ENCODE measurements around the gene RAB10. TPM values are rescaled to one million over a fixed set of nuclear protein-coding genes. Genes with fewer than 3 reads are reported as not detected.
"Not testable (repeated sequence)": the region's sequence is repeated elsewhere in the genome, so short reads cannot be mapped to it uniquely, and the experiment has no call there.

RAB10 gene
- total RNA-seq, 1 donor from 2014 or later: 115 TPM

DNA sequence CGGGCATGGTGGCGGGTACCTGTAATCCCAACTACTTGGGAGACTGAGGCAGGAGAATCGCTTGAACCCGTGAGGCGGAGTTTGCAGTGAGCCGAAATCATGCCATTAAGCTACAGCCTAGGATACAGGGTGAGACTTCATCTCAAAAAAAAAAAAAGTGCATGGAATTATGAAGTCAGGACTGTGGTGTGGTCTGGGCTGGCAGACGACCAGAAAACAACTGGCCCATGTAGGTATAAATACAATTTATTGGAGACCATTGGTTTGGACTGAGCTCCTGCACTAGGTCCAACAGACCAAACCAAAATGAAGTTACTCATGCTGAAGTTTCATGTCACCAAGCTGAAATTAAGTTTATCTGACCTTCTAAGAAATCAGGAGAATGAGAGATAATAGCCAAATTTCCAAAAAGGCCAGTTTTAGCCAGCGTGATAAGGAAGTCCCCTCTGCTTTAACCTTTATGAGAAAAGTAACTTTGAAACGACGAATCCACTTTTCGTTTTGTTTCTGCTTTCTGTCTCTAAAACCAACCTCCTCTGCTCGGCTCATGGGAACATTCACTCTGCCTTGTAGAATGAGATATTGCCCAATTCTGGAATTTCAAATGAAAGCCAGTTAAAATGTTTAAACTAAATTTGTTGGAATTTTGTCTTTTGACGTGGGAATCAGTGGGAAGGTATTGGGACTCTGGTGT lies 17.7 kb upstream of the RAB10 start:
- intact Hi-C loops (cut with micrococcal nuclease): no loop called here

DNA sequence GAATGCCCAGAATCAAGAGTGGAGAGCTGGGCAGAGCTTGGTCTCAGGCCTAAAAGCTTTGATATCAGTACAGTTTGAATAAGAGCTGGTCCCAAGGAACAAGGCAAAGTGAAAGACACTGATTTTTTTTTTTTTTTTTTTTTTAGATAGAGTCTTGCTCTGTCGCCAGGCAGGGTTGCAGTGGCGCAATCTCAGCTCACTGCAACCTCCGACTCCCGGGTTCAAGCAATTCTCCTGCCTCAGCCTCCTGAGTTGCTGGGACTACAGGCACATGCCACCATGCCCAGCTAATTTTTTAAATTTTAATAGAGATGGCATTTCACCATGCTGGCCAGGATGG lies 17.2 kb upstream of the RAB10 start:
- intact Hi-C loops (cut with micrococcal nuclease): not testable (repeated sequence)

DNA sequence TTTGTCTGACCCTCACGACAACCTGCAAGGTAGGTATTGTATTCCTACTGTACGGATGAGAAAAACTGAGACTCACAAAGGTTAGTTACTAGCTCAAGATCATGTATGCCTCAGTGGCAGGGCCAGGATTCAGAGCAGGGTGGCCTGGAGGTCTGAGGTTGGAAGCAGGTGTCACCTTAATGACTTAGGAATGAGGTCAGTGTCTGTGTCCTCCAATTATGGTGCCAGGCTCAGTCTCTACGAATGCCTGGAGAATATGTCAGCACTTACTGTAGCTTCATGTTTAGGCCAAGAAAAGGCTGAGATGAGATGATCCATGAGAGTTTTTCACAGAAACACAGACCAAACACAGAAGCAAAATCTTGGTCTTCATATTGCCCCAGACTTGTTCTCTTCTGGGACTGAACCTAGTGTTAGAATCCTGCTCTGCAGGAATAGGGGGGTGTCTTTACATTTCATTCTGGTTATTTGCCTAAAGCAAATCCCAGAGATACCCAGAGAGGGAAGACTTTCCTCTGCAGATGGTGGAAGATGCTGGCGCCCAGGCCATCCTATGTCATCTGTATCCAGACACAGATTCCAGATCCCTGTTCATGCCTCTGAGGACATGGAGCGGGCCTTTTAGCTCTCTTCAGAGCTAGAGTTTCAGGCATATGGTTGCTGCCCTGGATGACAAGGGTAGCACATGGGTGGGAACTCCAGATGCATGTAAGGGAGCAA lies 16.3 kb upstream of the RAB10 start:
- intact Hi-C loops (cut with micrococcal nuclease): no loop called here

DNA sequence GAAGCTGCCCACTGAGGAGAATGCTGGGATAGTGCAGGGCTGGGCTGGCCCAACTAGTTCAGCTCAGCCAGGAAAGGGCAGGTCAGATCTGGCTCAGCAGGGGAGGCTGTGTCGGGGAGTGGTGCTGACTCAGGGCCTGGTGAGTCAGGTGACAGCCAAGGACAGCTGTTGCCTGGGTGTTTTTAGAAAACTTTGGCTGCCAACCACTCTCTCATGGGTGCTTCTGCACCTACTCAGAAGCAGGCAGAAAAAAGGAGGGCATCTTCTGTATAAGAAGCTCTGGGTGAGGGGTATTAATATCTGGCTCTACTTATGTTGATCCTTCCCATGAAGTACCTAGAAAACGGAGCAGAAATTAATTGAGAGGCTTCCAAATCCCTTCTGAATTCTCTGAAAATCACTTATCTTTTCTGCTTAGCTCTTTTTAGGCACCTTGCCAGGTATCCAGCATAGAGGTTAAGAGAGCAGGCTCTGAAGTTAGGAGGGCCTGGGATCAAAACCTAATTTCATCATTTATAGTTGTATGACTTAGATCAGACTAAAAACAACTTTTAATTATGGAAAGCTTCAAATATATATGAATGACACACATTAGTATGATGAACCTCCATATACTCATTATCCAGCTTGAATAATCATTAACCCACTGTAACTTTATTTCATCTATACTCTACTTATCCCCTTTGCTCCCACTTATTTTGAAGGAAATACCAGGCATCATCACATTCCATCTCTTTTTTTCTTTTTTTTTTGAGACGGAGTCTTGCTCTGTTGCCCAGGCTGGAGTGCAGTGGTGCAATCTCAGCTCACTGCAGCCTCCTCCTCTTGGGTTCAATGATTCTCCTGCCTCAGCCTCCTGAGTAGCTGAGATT lies 15.5 kb upstream of the RAB10 start:
- intact Hi-C loops (cut with micrococcal nuclease): no loop called here

DNA sequence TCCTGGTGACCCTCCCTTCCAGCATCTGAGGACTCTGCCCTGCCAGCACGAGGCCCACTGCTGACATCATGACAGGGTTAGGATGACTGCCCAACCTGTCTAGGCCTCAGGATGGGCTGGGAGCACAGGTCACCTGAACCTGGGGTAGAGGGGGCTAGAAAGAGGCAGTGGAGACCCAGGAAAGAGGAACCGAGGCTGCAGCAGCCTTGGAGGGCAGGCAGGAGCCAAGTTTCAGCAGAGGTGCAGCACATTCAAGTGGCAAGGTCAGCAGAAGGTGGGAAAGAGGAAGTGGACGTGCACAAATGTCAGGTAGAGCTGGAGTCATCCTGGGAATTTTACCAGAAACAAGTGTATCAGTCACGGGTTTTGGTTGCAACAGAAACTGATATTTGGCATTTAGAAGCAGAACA lies 13.6 kb upstream of the RAB10 start:
- intact Hi-C loops (cut with micrococcal nuclease): no loop called here

DNA sequence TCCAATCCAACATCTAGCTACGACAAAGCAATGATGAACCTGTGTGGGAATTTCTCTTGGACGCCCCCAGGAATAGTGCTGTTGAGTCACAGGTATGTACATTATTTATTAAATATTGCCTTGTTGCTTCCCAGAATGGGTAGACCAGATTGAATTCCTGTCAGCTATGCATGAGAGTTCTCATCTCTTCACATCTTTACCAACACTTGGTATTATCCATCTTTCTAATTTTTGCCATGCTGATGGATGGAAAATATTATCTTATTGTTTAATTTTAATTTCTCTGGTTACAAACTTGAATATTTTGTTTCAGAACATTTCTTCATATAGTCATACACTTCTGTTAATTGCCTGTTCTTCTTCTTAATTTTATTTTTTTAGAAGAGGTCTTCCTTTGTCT lies 9.6 kb upstream of the RAB10 start:
- intact Hi-C loops (cut with micrococcal nuclease): no loop called here

DNA sequence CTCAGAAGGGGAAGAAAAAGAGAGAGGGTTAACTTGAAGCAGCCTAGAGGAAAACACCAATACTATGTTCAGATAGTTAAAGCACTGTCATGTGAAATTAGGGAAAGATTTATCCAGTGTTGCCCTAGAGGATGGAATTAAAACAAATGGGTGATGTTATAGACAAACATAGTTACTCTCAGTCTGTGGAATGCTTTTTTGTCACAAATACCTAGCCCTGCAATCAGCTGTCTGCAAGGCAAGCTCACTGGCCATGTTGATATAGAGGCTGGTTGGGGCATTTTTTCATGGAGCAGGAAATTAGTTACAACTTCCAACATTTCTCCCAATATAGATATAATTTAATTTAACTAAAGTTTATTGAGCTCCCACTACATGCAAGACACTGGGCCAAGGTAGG lies 8.4 kb upstream of the RAB10 start:
- intact Hi-C loops (cut with micrococcal nuclease): no loop called here

DNA sequence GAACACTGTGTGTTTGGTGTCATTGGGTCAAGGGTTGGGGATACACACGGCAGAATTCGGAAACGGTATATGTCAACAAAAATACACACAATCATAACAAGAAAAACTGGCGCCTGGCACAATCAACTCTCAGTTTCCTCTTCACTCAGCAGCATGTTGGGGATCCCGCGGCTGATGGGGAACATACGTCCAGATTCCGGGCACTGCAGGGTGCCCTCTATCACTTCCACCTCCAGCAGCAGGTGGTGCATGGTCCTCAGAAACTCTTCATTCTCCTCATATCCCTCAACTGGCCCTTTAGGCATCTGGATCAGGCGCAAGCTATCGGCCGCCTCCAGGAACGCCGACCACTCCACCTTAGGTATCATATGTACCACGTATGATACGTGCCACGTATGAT lies 5.8 kb upstream of the RAB10 start:
- intact Hi-C loops (cut with micrococcal nuclease): not testable (repeated sequence)

DNA sequence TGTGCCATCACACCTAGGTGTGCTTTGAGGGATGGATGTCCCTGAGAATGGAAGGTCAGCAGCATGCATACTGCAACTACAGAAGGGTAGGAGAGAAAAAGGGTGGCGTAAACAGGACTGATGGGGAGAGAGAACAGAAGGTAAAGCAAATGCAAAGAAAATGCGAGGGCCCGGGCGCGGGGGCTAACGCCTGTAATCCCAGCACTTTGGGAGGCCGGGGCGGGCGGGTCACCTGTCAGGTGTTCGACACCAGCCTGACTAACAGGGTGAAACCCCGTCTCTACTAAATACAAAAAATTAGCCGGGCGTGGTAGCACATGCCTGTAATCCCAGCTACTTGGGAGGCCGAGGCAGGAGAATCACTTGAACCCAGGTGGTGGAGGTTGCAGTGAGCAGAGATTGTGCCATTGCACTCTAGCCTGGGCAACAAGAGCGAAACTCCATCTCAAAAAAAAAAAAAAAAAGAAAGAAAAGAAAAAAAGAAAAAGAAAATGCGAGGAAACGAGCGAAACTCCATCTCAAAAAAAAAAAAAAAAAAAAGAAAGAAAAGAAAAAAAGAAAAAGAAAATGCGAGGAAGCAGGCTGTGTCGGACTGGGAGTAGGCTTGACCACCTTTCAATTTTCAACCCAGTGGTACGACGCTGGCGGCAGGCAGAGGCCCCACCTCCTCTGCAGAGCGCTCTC lies 1.2 kb upstream of the RAB10 start:
- intact Hi-C loops (cut with micrococcal nuclease): loop anchor here (1.0 to 10.0 kb wide), 4 partner anchors 36 to 1058 kb away; partner anchors contain the start of genes ASXL2, DNAJC27, HADHA and HADHB

DNA sequence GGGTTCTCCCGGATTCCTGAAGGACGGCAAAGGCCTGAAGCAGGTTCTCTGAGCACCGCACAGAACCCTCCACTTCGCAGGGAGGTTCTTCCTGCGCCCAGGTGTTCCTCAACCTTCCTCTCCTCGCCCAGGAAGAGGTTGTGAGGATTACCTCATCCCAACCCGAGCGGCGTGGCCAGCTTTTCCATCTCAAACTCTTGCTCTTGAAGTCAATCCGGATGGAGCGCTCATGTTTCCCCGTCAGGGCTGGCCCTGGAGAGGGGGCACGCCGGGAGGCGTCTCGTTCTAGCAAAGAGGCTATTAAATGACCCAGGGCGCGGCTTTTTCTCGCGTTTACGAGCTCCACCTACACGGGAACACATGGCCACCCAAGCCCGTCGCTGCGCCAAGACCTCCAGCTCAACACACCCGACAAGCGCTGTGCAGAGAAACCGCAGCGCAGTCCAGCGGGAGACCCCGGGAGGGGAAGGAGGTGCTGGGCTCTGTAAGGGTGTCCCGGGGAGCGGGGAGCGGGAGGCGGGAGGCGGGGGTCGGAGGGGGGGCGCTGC lies 540 bp upstream of the RAB10 start:
- intact Hi-C loops (cut with micrococcal nuclease): loop anchor here (1.0 to 10.0 kb wide), 4 partner anchors 35 to 1059 kb away; partner anchors contain the start of genes ASXL2, DNAJC27, HADHA and HADHB

DNA sequence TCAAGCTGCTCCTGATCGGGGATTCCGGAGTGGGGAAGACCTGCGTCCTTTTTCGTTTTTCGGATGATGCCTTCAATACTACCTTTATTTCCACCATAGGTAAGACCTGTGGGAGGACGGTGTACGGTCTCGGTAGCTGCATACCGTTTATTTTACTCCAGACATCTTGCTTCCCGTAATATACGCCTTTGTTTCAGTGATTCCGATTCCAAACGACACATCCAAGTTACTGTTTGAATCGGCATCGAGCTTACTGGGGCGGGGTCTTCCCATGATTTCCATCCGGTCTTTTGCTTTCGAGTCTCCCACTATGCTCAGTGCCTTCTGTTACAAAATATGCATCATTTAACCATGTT lies 731 bp downstream of the RAB10 start:
- intact Hi-C loops (cut with micrococcal nuclease): loop anchor here (2.0 to 10.0 kb wide), 2 partner anchors 44 to 1060 kb away; partner anchors contain the start of gene DNAJC27

DNA sequence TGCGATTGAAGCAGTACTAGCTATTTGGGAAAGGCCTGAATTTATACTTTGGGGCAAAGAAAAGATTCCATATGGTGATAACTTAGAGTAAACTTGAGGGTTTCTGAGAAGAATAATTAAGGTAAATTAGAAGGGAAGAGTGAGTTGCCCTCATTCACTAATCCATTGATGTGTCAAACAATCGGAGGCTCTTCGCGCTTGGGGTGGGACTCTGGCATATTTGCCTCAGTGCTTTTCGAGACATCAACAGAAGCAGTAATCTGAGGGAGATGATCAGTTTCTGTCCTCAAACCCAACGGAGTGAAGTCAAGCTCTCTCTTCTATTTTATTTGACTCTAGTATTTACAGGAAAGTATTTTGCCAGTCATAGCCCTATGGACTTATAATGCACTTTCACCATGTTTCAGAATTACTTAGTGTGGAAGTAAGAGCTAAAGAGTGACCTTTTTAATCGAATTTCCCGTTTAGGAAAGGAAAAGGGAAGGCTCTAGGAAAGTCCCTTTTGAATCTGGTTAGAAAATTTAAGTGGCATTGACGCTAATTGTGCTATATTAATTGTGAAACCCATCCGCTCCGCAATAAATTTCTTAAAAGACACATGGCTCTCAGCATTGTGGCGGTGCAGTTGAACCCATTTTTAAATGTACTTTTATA lies 1.3 kb downstream of the RAB10 start:
- intact Hi-C loops (cut with micrococcal nuclease): loop anchor here (1.0 to 10.0 kb wide), 3 partner anchors 44 to 1060 kb away; partner anchors contain the start of genes DNAJC27 and KIF3C

DNA sequence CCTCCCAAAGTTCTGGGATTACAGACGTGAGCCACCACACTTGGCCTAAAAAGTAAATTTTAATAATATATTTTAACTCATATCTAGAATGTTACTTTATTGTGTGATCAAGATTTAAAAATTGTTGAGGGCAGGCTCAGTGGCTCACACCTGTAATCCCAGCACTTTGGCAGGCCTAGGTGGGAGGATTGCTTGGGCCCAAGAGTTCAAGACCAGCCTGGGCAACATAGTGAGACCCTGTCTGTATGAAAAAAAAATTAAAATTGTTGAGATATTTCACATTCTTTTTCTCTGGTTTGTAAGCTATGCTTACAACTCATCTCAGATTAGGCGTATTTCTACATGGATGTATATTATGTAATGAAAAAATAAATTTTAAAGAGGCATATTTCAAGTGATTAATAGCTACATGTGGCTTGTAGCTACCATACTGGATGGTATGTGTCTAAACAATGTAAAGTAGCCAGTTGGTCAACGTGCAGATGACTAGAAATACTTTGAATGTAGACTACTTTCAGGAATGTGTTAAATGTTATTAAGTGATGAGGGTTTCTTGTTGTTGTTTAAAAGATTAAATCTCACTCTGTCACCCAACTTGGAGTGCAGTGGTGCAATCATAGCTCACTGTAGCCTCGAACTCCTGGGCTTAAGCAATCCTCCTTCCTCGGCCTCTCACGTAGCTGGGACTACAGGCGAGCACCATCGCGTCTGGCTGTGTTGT lies 5.9 kb downstream of the RAB10 start:
- intact Hi-C loops (cut with micrococcal nuclease): loop anchor here (10.0 kb wide), 1 partner anchor 1065 kb away; the partner anchor contains the start of gene DNAJC27

DNA sequence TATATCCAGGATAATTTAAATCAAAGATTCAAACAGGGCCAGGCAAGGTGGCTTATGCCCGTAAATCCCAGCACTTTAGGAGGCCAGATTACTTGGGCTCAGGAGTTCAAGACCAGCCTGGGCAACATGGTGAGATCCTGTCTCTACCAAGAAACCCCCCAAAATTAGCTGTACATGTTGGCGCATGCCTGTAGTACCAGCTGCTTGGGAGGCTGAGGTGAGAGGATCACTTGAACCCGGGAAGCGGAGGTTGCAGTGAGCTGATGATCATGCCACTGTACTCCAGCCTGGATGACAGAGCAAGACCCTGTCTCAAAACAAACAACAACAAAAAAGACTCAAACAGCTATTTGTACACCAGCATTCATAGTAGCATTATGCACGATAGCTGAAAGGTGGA lies 9.2 kb downstream of the RAB10 start:
- intact Hi-C loops (cut with micrococcal nuclease): no loop called here

DNA sequence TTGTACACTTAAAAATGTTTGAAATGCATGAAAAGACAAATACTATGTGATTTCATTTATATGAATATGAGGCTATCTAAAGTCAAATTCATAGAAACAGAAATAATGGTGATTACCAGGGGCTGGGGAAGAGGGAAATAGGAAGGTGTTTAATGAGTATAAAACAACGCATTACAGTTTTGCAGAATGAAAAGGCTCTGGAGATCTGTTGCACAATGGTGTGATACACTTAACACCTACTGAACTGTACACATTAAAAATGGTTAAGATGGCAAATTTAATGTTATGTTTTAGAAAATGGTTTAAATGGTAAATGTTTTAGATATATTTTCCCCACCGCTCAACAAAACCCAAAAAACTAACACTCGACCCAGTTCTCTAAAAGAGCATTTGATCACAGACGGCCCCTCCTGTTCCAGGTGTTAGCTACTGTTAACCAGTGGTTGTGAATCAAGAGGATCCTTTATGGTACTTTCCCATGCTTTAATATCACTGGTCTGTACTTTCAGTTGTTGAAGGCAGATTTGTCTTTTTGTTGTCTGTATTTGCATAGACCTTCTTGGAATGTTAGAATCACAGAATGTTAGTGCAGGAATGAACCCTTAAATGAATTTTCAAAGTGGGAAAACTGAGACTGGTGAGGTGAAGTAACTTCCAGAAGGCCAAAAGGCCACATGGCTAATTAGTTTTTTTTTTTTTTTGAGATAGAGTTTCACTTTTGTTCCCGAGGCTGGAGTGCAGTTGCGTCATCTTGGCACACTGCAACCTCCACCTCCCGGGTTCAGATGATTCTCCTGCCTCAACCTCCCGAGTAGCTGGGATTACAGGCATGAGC lies 10.2 kb downstream of the RAB10 start:
- intact Hi-C loops (cut with micrococcal nuclease): no loop called here

DNA sequence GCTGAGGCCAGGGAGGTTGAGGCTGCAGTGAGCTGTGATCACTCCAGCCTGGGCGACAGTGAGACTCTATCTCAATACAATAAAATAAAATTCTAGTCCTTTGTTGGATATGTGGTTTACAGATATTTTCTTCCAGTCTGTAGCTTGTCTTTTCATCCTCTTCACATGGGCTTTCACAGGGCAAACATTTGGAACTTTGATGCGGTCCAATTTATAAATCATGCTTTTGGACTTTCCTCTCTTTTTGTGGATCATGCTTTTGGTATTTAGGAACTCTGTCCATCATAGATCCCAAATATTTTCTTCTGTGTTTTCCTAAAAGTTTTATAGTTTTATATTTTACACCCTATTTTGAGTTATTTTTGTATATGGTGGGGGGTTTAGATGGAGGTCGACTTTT lies 14.9 kb downstream of the RAB10 start:
- intact Hi-C loops (cut with micrococcal nuclease): no loop called here

DNA sequence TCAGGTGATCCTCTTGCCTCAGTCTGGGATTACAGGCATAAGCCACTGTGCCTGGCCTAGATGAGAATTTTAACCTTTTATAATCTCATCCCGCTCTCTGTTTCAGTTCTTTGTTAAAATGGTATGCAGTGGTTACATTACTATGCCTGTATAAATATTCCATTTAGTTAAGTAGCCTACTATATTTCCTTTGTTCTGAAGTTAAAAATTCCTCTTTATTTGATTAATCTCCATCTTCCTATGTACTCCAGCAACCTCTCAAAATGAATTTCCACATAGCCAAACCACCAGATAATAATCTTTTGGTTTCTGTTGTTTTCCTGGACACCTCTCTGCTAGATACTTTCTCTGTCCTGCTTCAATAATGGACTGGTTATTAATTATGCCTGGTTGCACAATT lies 15.8 kb downstream of the RAB10 start:
- intact Hi-C loops (cut with micrococcal nuclease): no loop called here

DNA sequence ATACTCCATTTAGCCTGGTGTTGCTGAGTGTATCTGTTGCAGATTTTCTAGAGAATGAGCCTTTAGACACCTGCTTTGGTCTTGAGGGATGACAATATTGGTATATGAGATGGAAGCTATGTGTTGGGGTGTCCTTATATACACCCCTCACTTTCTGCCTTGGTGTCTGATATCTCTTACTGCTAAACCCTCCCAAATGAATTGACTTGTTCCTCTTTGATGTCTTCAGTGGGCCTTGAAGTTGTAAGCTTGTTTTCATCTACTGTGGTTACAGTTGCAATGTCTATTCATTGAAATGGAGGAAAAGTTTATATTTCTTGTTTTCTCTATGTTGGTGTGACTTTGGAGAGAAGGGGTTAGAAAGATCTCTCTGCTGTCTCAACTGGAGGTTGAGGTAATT lies 18.9 kb downstream of the RAB10 start:
- intact Hi-C loops (cut with micrococcal nuclease): no loop called here
